ENCODE data around the gene OR6P1.

DNA sequence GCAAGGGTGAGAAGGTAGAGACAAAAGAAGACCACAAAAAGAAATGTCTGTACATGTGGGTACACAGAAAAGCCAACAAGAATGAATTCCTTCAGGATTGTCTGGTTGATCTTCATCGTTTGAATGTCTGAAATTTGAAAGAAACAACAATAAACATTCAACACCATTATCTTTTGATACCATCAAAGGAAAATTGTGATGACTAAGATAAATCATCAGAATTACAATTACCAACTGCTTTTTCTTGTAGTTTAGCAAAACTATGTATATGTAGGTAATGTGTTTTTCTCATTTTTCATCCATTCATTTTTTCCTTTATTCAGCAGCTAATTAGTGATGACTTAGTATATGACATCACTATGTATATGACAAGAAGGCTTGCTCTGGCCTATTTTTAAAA, 9.4 kb upstream of the OR6P1 start, which contains the start of gene OR10X1:
- TF ChIP-seq, protein P1, sequence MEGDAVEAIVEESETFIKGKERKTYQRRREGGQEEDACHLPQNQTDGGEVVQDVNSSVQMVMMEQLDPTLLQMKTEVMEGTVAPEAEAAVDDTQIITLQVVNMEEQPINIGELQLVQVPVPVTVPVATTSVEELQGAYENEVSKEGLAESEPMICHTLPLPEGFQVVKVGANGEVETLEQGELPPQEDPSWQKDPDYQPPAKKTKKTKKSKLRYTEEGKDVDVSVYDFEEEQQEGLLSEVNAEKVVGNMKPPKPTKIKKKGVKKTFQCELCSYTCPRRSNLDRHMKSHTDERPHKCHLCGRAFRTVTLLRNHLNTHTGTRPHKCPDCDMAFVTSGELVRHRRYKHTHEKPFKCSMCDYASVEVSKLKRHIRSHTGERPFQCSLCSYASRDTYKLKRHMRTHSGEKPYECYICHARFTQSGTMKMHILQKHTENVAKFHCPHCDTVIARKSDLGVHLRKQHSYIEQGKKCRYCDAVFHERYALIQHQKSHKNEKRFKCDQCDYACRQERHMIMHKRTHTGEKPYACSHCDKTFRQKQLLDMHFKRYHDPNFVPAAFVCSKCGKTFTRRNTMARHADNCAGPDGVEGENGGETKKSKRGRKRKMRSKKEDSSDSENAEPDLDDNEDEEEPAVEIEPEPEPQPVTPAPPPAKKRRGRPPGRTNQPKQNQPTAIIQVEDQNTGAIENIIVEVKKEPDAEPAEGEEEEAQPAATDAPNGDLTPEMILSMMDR (IDR thresholded peaks at IDR 0.05) = no peak
- no peak for TF ChIP-seq POLR2A (IDR thresholded peaks at IDR 0.05)

All from right lobe of liver (tissue), 4 donors.